WTC11 (cell line): ENCODE data around the gene OPRL1. TPM values are rescaled to one million over a fixed set of nuclear protein-coding genes. Genes with fewer than 3 reads are reported as not detected.

Source experiments
- ATAC-seq: fragments of 200-7000 bp; cut with Tn5 transposase; 2 replicates; pipeline ENCODE4 v1.10.0; 2021; ENCODE audit warnings: mild to moderate bottlenecking, moderate library complexity
- CTCF ChIA-PET: fragments of 300-600 bp; sonication (Branson Sonifier 250); formaldehyde crosslinking; loops from one replicate; lab custom pipeline; 2021; ENCODE audit warnings: antibody characterized with exemption; lab: Charles Lee
- POLR2A ChIA-PET: fragments of 350-600 bp; sonication (Branson Sonifier 250); formaldehyde crosslinking; loops from one replicate; lab custom pipeline; 2021; ENCODE audit warnings: antibody characterized with exemption; lab: Charles Lee
- DNase-seq: peaks from one replicate; pipeline ENCODE4 v3.0.0; 2021; ENCODE audit warnings: low spot score
- H3K27ac Mint-ChIP-seq: 2 replicates; pipeline ENCODE4 v1.8.0; 2021; ENCODE audit warnings: mixed read lengths
- H3K27me3 Mint-ChIP-seq: 2 replicates; pipeline ENCODE4 v1.8.0; 2021; ENCODE audit warnings: low read depth, mild to moderate bottlenecking, moderate library complexity, mixed read lengths
- H3K36me3 Mint-ChIP-seq: 2 replicates; pipeline ENCODE4 v1.8.0; 2021; ENCODE audit warnings: mixed read lengths
- H3K4me1 Mint-ChIP-seq: 2 replicates; pipeline ENCODE4 v1.8.0; 2022; ENCODE audit warnings: mixed read lengths
- H3K4me3 Mint-ChIP-seq: 2 replicates; pipeline ENCODE4 v1.8.0; 2021; ENCODE audit warnings: mild to moderate bottlenecking, moderate library complexity, mixed read lengths
- H3K9me3 Mint-ChIP-seq: 2 replicates; pipeline ENCODE4 v1.8.0; 2021; ENCODE audit warnings: mixed read lengths
- ATF1 ChIP-seq: sonication (generic); formaldehyde crosslinking; IDR thresholded peaks from 2 replicates; pipeline ENCODE4 v1.8.1; 2023; ENCODE audit warnings: mild to moderate bottlenecking, moderate library complexity, missing genetic modification reagents
- ATF2 ChIP-seq: sonication (generic); formaldehyde crosslinking; IDR thresholded peaks from 2 replicates; pipeline ENCODE4 v1.8.1; 2022; ENCODE audit warnings: low read depth, missing genetic modification reagents, borderline replicate concordance
- CTCF ChIP-seq: fragments of 200-600 bp; IDR thresholded peaks from 2 replicates; pipeline ENCODE4 v1.8.0; 2022; ENCODE audit warnings: antibody characterized with exemption
- E2F1 ChIP-seq: sonication (generic); formaldehyde crosslinking; IDR thresholded peaks from 2 replicates; pipeline ENCODE4 v1.8.0; 2022; ENCODE audit warnings: mild to moderate bottlenecking, missing genetic modification reagents
- ELF4 ChIP-seq: sonication (generic); formaldehyde crosslinking; IDR thresholded peaks from 2 replicates; pipeline ENCODE4 v1.8.1; 2022; ENCODE audit warnings: low read depth, mild to moderate bottlenecking, moderate library complexity, missing genetic modification reagents
- ESRRA ChIP-seq: sonication (generic); formaldehyde crosslinking; IDR thresholded peaks from 2 replicates; pipeline ENCODE4 v1.8.1; 2022; ENCODE audit warnings: mild to moderate bottlenecking, missing genetic modification reagents, borderline replicate concordance
- GABPB1 ChIP-seq: sonication (generic); formaldehyde crosslinking; IDR thresholded peaks from 2 replicates; pipeline ENCODE4 v1.8.1; 2023; ENCODE audit warnings: mild to moderate bottlenecking, missing genetic modification reagents
- GTF2I ChIP-seq: fragments of 250-450 bp; sonication (Bioruptor Pico); conservative IDR thresholded peaks from 2 replicates; pipeline ENCODE4 v1.4.0; 2021; ENCODE audit warnings: mild to moderate bottlenecking
- IRF2 ChIP-seq: sonication (generic); formaldehyde crosslinking; IDR thresholded peaks from 2 replicates; pipeline ENCODE4 v1.8.0; 2022; ENCODE audit warnings: low read depth, missing genetic modification reagents, borderline replicate concordance
- KAT7 ChIP-seq: sonication (generic); formaldehyde crosslinking; IDR thresholded peaks from 2 replicates; pipeline ENCODE4 v1.8.1; 2023; ENCODE audit warnings: missing genetic modification reagents, mild to moderate bottlenecking, borderline replicate concordance
- MAX ChIP-seq: sonication (generic); formaldehyde crosslinking; IDR thresholded peaks from 2 replicates; pipeline ENCODE4 v1.8.0; 2022; ENCODE audit warnings: mild to moderate bottlenecking, missing genetic modification reagents
- NFE2L1 ChIP-seq: sonication (generic); formaldehyde crosslinking; IDR thresholded peaks from 2 replicates; pipeline ENCODE4 v1.8.1; 2023; ENCODE audit warnings: missing genetic modification reagents
- NFYB ChIP-seq: sonication (generic); formaldehyde crosslinking; conservative IDR thresholded peaks from 2 replicates; pipeline ENCODE4 v1.8.0; 2022; ENCODE audit warnings: low read depth, missing genetic modification reagents
- NR3C1 ChIP-seq: sonication (generic); formaldehyde crosslinking; conservative IDR thresholded peaks from 2 replicates; pipeline ENCODE4 v1.8.1; 2023; ENCODE audit warnings: low read depth, mild to moderate bottlenecking, missing genetic modification reagents
- SP1 ChIP-seq: sonication (generic); formaldehyde crosslinking; conservative IDR thresholded peaks from 2 replicates; pipeline ENCODE4 v1.8.1; 2022; ENCODE audit warnings: missing genetic modification reagents
- ZNF121 ChIP-seq: sonication (generic); formaldehyde crosslinking; IDR thresholded peaks from 2 replicates; pipeline ENCODE4 v1.8.0; 2023; ENCODE audit warnings: missing genetic modification reagents
- ZNF232 ChIP-seq: sonication (generic); formaldehyde crosslinking; IDR thresholded peaks from 2 replicates; pipeline ENCODE4 v1.8.0; 2022; ENCODE audit warnings: mild to moderate bottlenecking, missing genetic modification reagents
- ZNF263 ChIP-seq: sonication (generic); formaldehyde crosslinking; IDR thresholded peaks from 2 replicates; pipeline ENCODE4 v1.8.1; 2022; ENCODE audit warnings: low read depth, mild to moderate bottlenecking, moderate library complexity, missing genetic modification reagents
- total RNA-seq: library from RNA; stranded (reverse); gene quantifications from 3 replicates; pipeline ENCODE4 v1.2.3, GENCODE V29; 2021
- TF ChIP-seq, protein P1 (sequence below): fragments of 250-450 bp; sonication (Bioruptor Pico); IDR thresholded peaks from 2 replicates; pipeline ENCODE4 v1.9.0; 2021; ENCODE audit warnings: mild to moderate bottlenecking
- TF ChIP-seq, protein P2 (sequence below): sonication (generic); formaldehyde crosslinking; IDR thresholded peaks from 2 replicates; pipeline ENCODE4 v1.8.1; 2022; ENCODE audit warnings: mild to moderate bottlenecking, moderate library complexity, missing genetic modification reagents
- TF ChIP-seq, protein P3 (sequence below): sonication (generic); formaldehyde crosslinking; IDR thresholded peaks from 2 replicates; pipeline ENCODE4 v1.8.1; 2022; ENCODE audit warnings: low read depth, mild to moderate bottlenecking, moderate library complexity, missing genetic modification reagents, borderline replicate concordance
- TF ChIP-seq, protein P4 (sequence below): sonication (generic); formaldehyde crosslinking; IDR thresholded peaks from 2 replicates; pipeline ENCODE4 v1.8.1; 2023; ENCODE audit warnings: mild to moderate bottlenecking, missing genetic modification reagents, moderate library complexity

The OPRL1 gene
- total RNA-seq, 1 experiment from 2014 or later = 2.0 TPM

DNA sequence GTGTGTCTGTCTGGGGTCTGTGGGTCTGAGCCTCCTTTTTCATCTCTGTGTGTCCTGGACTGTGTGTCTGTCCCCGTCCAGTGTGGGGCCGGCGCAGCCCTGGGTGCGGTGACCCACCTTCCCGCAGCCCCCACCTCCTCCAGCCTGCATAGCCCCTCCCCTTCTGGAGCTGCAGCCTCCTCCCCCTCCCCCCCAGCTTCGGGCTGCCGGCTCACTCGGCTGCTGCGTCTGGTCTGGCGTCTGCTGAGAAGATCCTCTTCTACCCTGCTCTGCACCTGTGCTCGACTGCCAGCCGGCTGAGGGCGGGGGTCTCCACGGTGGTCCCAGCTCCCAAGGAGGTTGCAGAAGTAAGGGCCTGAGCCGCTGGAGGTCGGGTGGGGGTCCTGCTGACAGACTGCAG lies 11.9 kb downstream of the OPRL1 start (continued):
- TF ChIP-seq, protein P1, sequence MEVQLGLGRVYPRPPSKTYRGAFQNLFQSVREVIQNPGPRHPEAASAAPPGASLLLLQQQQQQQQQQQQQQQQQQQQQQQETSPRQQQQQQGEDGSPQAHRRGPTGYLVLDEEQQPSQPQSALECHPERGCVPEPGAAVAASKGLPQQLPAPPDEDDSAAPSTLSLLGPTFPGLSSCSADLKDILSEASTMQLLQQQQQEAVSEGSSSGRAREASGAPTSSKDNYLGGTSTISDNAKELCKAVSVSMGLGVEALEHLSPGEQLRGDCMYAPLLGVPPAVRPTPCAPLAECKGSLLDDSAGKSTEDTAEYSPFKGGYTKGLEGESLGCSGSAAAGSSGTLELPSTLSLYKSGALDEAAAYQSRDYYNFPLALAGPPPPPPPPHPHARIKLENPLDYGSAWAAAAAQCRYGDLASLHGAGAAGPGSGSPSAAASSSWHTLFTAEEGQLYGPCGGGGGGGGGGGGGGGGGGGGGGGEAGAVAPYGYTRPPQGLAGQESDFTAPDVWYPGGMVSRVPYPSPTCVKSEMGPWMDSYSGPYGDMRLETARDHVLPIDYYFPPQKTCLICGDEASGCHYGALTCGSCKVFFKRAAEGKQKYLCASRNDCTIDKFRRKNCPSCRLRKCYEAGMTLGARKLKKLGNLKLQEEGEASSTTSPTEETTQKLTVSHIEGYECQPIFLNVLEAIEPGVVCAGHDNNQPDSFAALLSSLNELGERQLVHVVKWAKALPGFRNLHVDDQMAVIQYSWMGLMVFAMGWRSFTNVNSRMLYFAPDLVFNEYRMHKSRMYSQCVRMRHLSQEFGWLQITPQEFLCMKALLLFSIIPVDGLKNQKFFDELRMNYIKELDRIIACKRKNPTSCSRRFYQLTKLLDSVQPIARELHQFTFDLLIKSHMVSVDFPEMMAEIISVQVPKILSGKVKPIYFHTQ = no peak
- TF ChIP-seq GABPB1 (CRISPR knock-in tag) (no peak), CTCF (no peak), NFE2L1 (CRISPR knock-in tag) (no peak), GTF2I (CRISPR knock-in tag) (no peak), IRF2 (CRISPR knock-in tag) (no peak), KAT7 (CRISPR knock-in tag) (no peak)
- TF ChIP-seq, protein P2, sequence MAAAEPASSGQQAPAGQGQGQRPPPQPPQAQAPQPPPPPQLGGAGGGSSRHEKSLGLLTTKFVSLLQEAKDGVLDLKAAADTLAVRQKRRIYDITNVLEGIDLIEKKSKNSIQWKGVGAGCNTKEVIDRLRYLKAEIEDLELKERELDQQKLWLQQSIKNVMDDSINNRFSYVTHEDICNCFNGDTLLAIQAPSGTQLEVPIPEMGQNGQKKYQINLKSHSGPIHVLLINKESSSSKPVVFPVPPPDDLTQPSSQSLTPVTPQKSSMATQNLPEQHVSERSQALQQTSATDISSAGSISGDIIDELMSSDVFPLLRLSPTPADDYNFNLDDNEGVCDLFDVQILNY (CRISPR knock-in tag) = no peak
- TF ChIP-seq, all 79 proteins: peak for 0

DNA sequence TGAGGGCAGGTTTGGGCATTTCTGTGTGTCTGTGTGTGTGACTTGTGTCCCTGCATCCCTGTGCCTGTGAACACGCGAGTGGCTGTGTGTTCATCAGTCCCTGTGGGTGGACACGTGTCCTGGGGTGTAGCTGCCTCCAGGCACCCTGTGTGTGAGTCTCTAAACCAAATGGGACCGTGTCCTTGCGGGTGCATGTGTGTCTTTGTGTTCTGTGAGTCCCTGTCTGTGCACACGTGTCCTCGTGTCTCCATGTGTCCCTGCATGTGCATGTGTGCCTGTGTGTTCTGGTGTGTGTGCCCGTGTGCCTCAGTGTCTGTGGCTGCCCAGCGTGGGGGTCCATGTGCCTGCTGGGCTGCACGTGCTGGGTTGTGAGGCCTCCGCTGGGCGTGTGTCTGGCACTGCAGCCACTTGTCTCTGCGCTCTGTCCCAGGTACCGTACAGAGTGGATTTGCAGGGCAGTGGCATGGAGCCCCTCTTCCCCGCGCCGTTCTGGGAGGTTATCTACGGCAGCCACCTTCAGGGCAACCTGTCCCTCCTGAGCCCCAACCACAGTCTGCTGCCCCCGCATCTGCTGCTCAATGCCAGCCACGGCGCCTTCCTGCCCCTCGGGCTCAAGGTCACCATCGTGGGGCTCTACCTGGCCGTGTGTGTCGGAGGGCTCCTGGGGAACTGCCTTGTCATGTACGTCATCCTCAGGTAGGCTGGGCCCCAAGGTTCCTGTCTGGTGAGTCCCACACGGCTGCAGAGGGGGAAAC lies 12.6 kb downstream of the OPRL1 start:
- H3K36me3 Mint-ChIP-seq = peaks cover 6% of the 10 kb centered on the region
- ATAC-seq (peak; percentile 25), DNase-seq (no peak)
- peak overlapping the region; percentile 85; the same call in 1 of the 2 replicates for H3K27ac Mint-ChIP-seq
- ChIA-PET CTCF (interaction anchor here (0.7 to 3.4 kb wide), 8 partner anchors 9 to 53 kb away, joined by 3 to 26 read pairs (median 6); partner anchors contain the start of gene LKAAEAR1), POLR2A (interaction anchor here (1.2 kb wide), 1 partner anchor 38 kb away, joined by 3 read pairs; no protein-coding TSS in a partner anchor)
- H3K9me3 Mint-ChIP-seq = peaks cover 16% of the 10 kb centered on the region
- H3K4me3 Mint-ChIP-seq = no peak overlapping the region
- H3K27me3 Mint-ChIP-seq = peaks cover 11% of the 10 kb centered on the region; the same call in 1 of the 2 replicates
- peaks cover 7% of the 10 kb centered on the region for H3K4me1 Mint-ChIP-seq
- TF ChIP-seq IRF2 (CRISPR knock-in tag) (no peak), NFYB (no peak), ESRRA (no peak), ZNF263 (CRISPR knock-in tag) (no peak), ELF4 (CRISPR knock-in tag) (no peak), MAX (CRISPR knock-in tag) (no peak), NR3C1 (CRISPR knock-in tag) (no peak), E2F1 (CRISPR knock-in tag) (no peak), SP1 (CRISPR knock-in tag) (no peak), KAT7 (CRISPR knock-in tag) (no peak), ZNF232 (CRISPR knock-in tag) (no peak), ZNF121 (no peak), ATF1 (CRISPR knock-in tag) (no peak), ATF2 (CRISPR knock-in tag) (no peak)
- TF ChIP-seq, protein P2 (CRISPR knock-in tag) = no peak
- TF ChIP-seq, protein P3, sequence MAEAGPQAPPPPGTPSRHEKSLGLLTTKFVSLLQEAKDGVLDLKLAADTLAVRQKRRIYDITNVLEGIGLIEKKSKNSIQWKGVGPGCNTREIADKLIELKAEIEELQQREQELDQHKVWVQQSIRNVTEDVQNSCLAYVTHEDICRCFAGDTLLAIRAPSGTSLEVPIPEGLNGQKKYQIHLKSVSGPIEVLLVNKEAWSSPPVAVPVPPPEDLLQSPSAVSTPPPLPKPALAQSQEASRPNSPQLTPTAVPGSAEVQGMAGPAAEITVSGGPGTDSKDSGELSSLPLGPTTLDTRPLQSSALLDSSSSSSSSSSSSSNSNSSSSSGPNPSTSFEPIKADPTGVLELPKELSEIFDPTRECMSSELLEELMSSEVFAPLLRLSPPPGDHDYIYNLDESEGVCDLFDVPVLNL (CRISPR knock-in tag) = no peak
- TF ChIP-seq, protein P4, sequence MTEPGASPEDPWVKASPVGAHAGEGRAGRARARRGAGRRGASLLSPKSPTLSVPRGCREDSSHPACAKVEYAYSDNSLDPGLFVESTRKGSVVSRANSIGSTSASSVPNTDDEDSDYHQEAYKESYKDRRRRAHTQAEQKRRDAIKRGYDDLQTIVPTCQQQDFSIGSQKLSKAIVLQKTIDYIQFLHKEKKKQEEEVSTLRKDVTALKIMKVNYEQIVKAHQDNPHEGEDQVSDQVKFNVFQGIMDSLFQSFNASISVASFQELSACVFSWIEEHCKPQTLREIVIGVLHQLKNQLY (CRISPR knock-in tag) = no peak
